Vagina (tissue), 2 donors: Measurements from ENCODE around the gene EHD1.

ENCODE experiments used
- CTCF ChIP-seq, 3 experiments: fragments of 450-650 bp in 2 of 3; fragments of 200-600 bp in 1 of 3; sonication (generic) in 1 of 3; IDR thresholded peaks; one replicate each; pipeline ENCODE4 v1.5.1; 2017 to 2019; ENCODE audit warnings: antibody characterized with exemption in 3 of 3, mild to moderate bottlenecking in 2 of 3, moderate library complexity in 2 of 3
- POLR2AphosphoS5 ChIP-seq, 2 donors: sonication (generic); formaldehyde crosslinking; IDR thresholded peaks; one replicate each; pipeline ENCODE4 v1.9.0; 2017; ENCODE audit warnings: antibody characterized with exemption in 2 of 2, mild to moderate bottlenecking in 2 of 2, low read depth in 1 of 2; ENCODE audit not compliant: insufficient read depth in 1 of 2

DNA sequence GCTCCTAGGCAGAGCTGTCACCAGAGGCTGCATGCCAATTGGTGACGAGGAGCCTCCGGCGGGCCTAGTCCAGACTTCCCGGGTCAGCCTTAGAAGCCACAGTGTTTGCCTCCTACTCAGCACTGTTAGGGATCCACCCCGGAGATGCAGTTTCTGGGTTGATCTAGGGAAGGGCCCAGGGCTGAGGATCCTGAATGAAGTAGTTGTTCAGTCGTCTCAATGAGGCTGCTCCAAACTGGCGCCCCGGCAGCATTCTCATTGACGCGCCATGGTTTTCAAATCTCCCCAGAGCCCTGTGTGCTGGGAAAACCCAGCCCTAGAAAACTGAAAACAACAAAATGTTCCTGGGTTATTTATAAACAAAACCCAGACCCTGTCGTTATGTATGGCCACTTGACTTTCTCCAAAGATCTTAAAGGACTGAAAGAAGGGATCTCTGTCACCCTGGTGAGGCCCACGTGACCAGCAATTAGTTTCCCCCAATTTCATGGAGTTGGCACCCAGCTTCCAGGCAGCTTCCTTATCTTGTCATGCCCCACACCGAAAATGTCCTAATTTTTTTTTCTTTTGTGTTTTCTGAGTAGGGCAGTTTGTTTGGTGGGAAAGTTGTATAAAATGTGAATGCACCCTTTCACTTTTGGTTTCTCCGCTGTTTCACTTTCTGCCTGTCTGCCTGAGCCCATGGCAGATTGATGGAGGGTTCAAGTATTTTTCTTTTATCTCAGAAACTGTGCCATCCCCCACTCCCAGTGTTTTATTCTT is 2.0 kb upstream of the EHD1 start:
- no peak for TF ChIP-seq CTCF (IDR thresholded peaks at IDR 0.05)
- TF ChIP-seq POLR2AphosphoS5 (IDR thresholded peaks at IDR 0.05; ENCODE audit: insufficient read depth in 1 of 2, low read depth in 1 of 2): no peak
